Urothelium cell line (cell line): Measurements from ENCODE around the gene SLC27A1.
"Not testable (repeated sequence)": the region's sequence is repeated elsewhere in the genome, so short reads cannot be mapped to it uniquely, and the experiment has no call there.

Experiments used
- DNase-seq: peaks from one replicate; pipeline ENCODE4 v3.0.0; 2011; ENCODE audit warnings: low spot score, mixed read lengths
- FAIRE-seq: peaks from 2 replicates; lab custom pipeline; 2011; peaks lifted over from hg19 to GRCh38; lab: Jason Lieb, UNC

SLC27A1 gene

GRCh38 chr19:17455308-17456123 lies 14.8 kb upstream of the SLC27A1 start:
- FAIRE-seq (no peak), DNase-seq (no peak)

- DNase-seq (no peak), FAIRE-seq (no peak)
Observed at GRCh38 chr19:17456127-17456526, 14.2 kb upstream of the SLC27A1 start.

GRCh38 chr19:17457616-17458015 lies 12.7 kb upstream of the SLC27A1 start:
- DNase-seq (no peak), FAIRE-seq (no peak)

- FAIRE-seq (no peak), DNase-seq (no peak)
Observed at GRCh38 chr19:17458970-17459369, 11.4 kb upstream of the SLC27A1 start.

GRCh38 chr19:17460372-17461230 lies 9.7 kb upstream of the SLC27A1 start, which contains the start of gene NXNL1:
NXNL1 (minus strand) TSS chr19:17460926; CDS start chr19:17460869, 57 bp downstream.
- FAIRE-seq (no peak), DNase-seq (no peak)

- FAIRE-seq (no peak), DNase-seq (no peak)
Observed at GRCh38 chr19:17466487-17466850, 3.9 kb upstream of the SLC27A1 start.

GRCh38 chr19:17467471-17468301 lies 2.6 kb upstream of the SLC27A1 start:
- no peak for FAIRE-seq
- DNase-seq = no peak

- no peak for FAIRE-seq
- DNase-seq = no peak
Observed at GRCh38 chr19:17468302-17469091, 1.8 kb upstream of the SLC27A1 start.

GRCh38 chr19:17469092-17469480 lies 1.2 kb upstream of the SLC27A1 start:
- DNase-seq (no peak), FAIRE-seq (no peak)

GRCh38 chr19:17469481-17470067 lies 750 bp upstream of the SLC27A1 start:
- FAIRE-seq = no peak

GRCh38 chr19:17471410-17472125 lies 1.2 kb downstream of the SLC27A1 start:
- DNase-seq (no peak), FAIRE-seq (no peak)

More at GRCh38 chr19:17469481-17470067, 750 bp upstream of the SLC27A1 start:
- DNase-seq = peak; percentile 86

- DNase-seq (no peak), FAIRE-seq (no peak)
Observed at GRCh38 chr19:17473041-17473440, 2.7 kb downstream of the SLC27A1 start.

- not testable (repeated sequence) for FAIRE-seq, DNase-seq
Observed at GRCh38 chr19:17475011-17475540, 4.8 kb downstream of the SLC27A1 start.

GRCh38 chr19:17475541-17476115 lies 5.3 kb downstream of the SLC27A1 start:
- no peak for FAIRE-seq

GRCh38 chr19:17479325-17479791 lies 9.0 kb downstream of the SLC27A1 start:
- DNase-seq = no peak
- no peak for FAIRE-seq

More at GRCh38 chr19:17475541-17476115, 5.3 kb downstream of the SLC27A1 start:
- DNase-seq = peak; percentile 73

- no peak for DNase-seq
- FAIRE-seq = no peak
Observed at GRCh38 chr19:17481986-17482385, 11.7 kb downstream of the SLC27A1 start.

GRCh38 chr19:17482877-17483604 lies 12.7 kb downstream of the SLC27A1 start:
- DNase-seq (no peak), FAIRE-seq (no peak)

GRCh38 chr19:17483605-17484002 lies 13.3 kb downstream of the SLC27A1 start:
- DNase-seq (no peak), FAIRE-seq (no peak)
